ENCODE results near the gene MBD3. TPM values are rescaled to one million over a fixed set of nuclear protein-coding genes. Genes with fewer than 3 reads are reported as not detected.

Gene MBD3
- total RNA-seq, 3 donors from 2014 or later, result 153 to 180 (median 163) TPM

- no peaks in the 10 kb centered on the region for H3K27me3 Mint-ChIP-seq (ENCODE audit: low read depth)
- DNase-seq (no peak), ATAC-seq (no peak)
- no peaks in the 10 kb centered on the region for H3K9me3 Mint-ChIP-seq
- H3K36me3 Mint-ChIP-seq (ENCODE audit: insufficient read depth), result peaks cover 7% of the 10 kb centered on the region
- no peaks in the 10 kb centered on the region for H3K4me1 Mint-ChIP-seq (ENCODE audit: low read depth)
- no peak overlapping the region for H3K4me3 Mint-ChIP-seq
Observed at GRCh38 chr19:1626417-1627010, 33.8 kb upstream of the MBD3 start.

- Mint-ChIP-seq H3K4me1 (ENCODE audit: low read depth) (no peaks in the 10 kb centered on the region), H3K36me3 (ENCODE audit: insufficient read depth) (peaks cover 7% of the 10 kb centered on the region), H3K4me3 (no peak overlapping the region), H3K27me3 (ENCODE audit: low read depth) (no peaks in the 10 kb centered on the region), H3K9me3 (no peaks in the 10 kb centered on the region)
- DNase-seq (peak; percentile 47), ATAC-seq (peak; percentile 69 to 87)
Observed at GRCh38 chr19:1624458-1624857, 31.8 kb upstream of the MBD3 start.

- H3K4me1 Mint-ChIP-seq (ENCODE audit: low read depth), result peaks cover 6% of the 10 kb centered on the region
- H3K27me3 Mint-ChIP-seq (ENCODE audit: low read depth), result no peaks in the 10 kb centered on the region
- no peak overlapping the region for H3K4me3 Mint-ChIP-seq
- DNase-seq (no peak), ATAC-seq (no peak)
- H3K36me3 Mint-ChIP-seq (ENCODE audit: insufficient read depth), result peaks cover 10% of the 10 kb centered on the region
- H3K9me3 Mint-ChIP-seq, result no peaks in the 10 kb centered on the region
Observed at GRCh38 chr19:1622541-1622940, 29.9 kb upstream of the MBD3 start.

GRCh38 chr19:1622007-1622406 lies 29.3 kb upstream of the MBD3 start:
- Mint-ChIP-seq H3K4me1 (ENCODE audit: low read depth) (peaks cover 8% of the 10 kb centered on the region), H3K9me3 (no peaks in the 10 kb centered on the region), H3K36me3 (ENCODE audit: insufficient read depth) (peaks cover 12% of the 10 kb centered on the region), H3K27me3 (ENCODE audit: low read depth) (no peaks in the 10 kb centered on the region), H3K4me3 (no peak overlapping the region)
- no peak for ATAC-seq
- DNase-seq, result no peak

- peaks cover 15% of the 10 kb centered on the region for H3K36me3 Mint-ChIP-seq (ENCODE audit: insufficient read depth)
- no peak overlapping the region for H3K4me3 Mint-ChIP-seq
- H3K4me1 Mint-ChIP-seq (ENCODE audit: low read depth), result peaks cover 12% of the 10 kb centered on the region
- ATAC-seq (no peak), DNase-seq (no peak)
- no peaks in the 10 kb centered on the region for H3K9me3 Mint-ChIP-seq
- no peaks in the 10 kb centered on the region for H3K27me3 Mint-ChIP-seq (ENCODE audit: low read depth)
Observed at GRCh38 chr19:1621574-1621973, 28.9 kb upstream of the MBD3 start.

GRCh38 chr19:1621021-1621420 lies 28.4 kb upstream of the MBD3 start:
- Mint-ChIP-seq H3K36me3 (ENCODE audit: insufficient read depth) (peaks cover 14% of the 10 kb centered on the region), H3K9me3 (no peaks in the 10 kb centered on the region), H3K4me1 (ENCODE audit: low read depth) (peaks cover 12% of the 10 kb centered on the region), H3K27me3 (ENCODE audit: low read depth) (no peaks in the 10 kb centered on the region), H3K4me3 (no peak overlapping the region)
- ATAC-seq, result no peak
- DNase-seq, result no peak

- DNase-seq (no peak), ATAC-seq (no peak)
- H3K9me3 Mint-ChIP-seq, result no peaks in the 10 kb centered on the region
- H3K27me3 Mint-ChIP-seq (ENCODE audit: low read depth), result no peaks in the 10 kb centered on the region
- H3K36me3 Mint-ChIP-seq (ENCODE audit: insufficient read depth), result peaks cover 13% of the 10 kb centered on the region
- H3K4me1 Mint-ChIP-seq (ENCODE audit: low read depth), result peaks cover 12% of the 10 kb centered on the region
- no peak overlapping the region for H3K4me3 Mint-ChIP-seq
Observed at GRCh38 chr19:1620502-1620901, 27.8 kb upstream of the MBD3 start.

GRCh38 chr19:1619703-1620102 lies 27.0 kb upstream of the MBD3 start:
- H3K4me3 Mint-ChIP-seq, result no peak overlapping the region
- DNase-seq (no peak), ATAC-seq (no peak)
- H3K9me3 Mint-ChIP-seq, result no peaks in the 10 kb centered on the region
- peaks cover 12% of the 10 kb centered on the region for H3K4me1 Mint-ChIP-seq (ENCODE audit: low read depth)
- H3K36me3 Mint-ChIP-seq (ENCODE audit: insufficient read depth), result peaks cover 16% of the 10 kb centered on the region
- no peaks in the 10 kb centered on the region for H3K27me3 Mint-ChIP-seq (ENCODE audit: low read depth)

GRCh38 chr19:1619094-1619439 lies 26.4 kb upstream of the MBD3 start:
- H3K27me3 Mint-ChIP-seq (ENCODE audit: low read depth), result no peaks in the 10 kb centered on the region
- ATAC-seq, result no peak

GRCh38 chr19:1618157-1619093 lies 25.8 kb upstream of the MBD3 start:
- DNase-seq (no peak), ATAC-seq (peak; percentile 50 to 55)
- H3K9me3 Mint-ChIP-seq, result no peaks in the 10 kb centered on the region
- no peaks in the 10 kb centered on the region for H3K27me3 Mint-ChIP-seq (ENCODE audit: low read depth)
- H3K36me3 Mint-ChIP-seq (ENCODE audit: insufficient read depth), result peaks cover 19% of the 10 kb centered on the region
- no peak overlapping the region for H3K4me3 Mint-ChIP-seq
- H3K4me1 Mint-ChIP-seq (ENCODE audit: low read depth), result peaks cover 12% of the 10 kb centered on the region

More at GRCh38 chr19:1619094-1619439, 26.4 kb upstream of the MBD3 start:
- no peak overlapping the region for H3K4me3 Mint-ChIP-seq
- peaks cover 12% of the 10 kb centered on the region for H3K4me1 Mint-ChIP-seq (ENCODE audit: low read depth)
- H3K36me3 Mint-ChIP-seq (ENCODE audit: insufficient read depth), result peaks cover 19% of the 10 kb centered on the region
- no peak for DNase-seq
- no peaks in the 10 kb centered on the region for H3K9me3 Mint-ChIP-seq

GRCh38 chr19:1616875-1617274 lies 24.2 kb upstream of the MBD3 start:
- Mint-ChIP-seq H3K9me3 (no peaks in the 10 kb centered on the region), H3K36me3 (ENCODE audit: insufficient read depth) (peaks cover 19% of the 10 kb centered on the region), H3K27me3 (ENCODE audit: low read depth) (no peaks in the 10 kb centered on the region), H3K4me3 (no peak overlapping the region), H3K4me1 (ENCODE audit: low read depth) (peaks cover 12% of the 10 kb centered on the region)
- no peak for DNase-seq
- peak; percentile 58 to 64 for ATAC-seq

- DNase-seq, result no peak
- peaks cover 20% of the 10 kb centered on the region for H3K36me3 Mint-ChIP-seq (ENCODE audit: insufficient read depth)
- peaks cover 12% of the 10 kb centered on the region for H3K4me1 Mint-ChIP-seq (ENCODE audit: low read depth)
- H3K4me3 Mint-ChIP-seq, result no peak overlapping the region
- ATAC-seq, result no peak
- H3K9me3 Mint-ChIP-seq, result no peaks in the 10 kb centered on the region
- H3K27me3 Mint-ChIP-seq (ENCODE audit: low read depth), result no peaks in the 10 kb centered on the region
Observed at GRCh38 chr19:1616396-1616795, 23.7 kb upstream of the MBD3 start.

- no peaks in the 10 kb centered on the region for H3K27me3 Mint-ChIP-seq (ENCODE audit: low read depth)
- peaks cover 14% of the 10 kb centered on the region for H3K4me1 Mint-ChIP-seq (ENCODE audit: low read depth)
- H3K9me3 Mint-ChIP-seq, result no peaks in the 10 kb centered on the region
- no peak overlapping the region for H3K4me3 Mint-ChIP-seq
- ATAC-seq (no peak), DNase-seq (no peak)
- peaks cover 23% of the 10 kb centered on the region for H3K36me3 Mint-ChIP-seq (ENCODE audit: insufficient read depth)
Observed at GRCh38 chr19:1615156-1615765, 22.6 kb upstream of the MBD3 start.

GRCh38 chr19:1613808-1614570 lies 21.3 kb upstream of the MBD3 start:
- no peaks in the 10 kb centered on the region for H3K9me3 Mint-ChIP-seq
- ATAC-seq (no peak), DNase-seq (no peak)
- H3K36me3 Mint-ChIP-seq (ENCODE audit: insufficient read depth), result peaks cover 23% of the 10 kb centered on the region
- H3K4me1 Mint-ChIP-seq (ENCODE audit: low read depth), result peaks cover 24% of the 10 kb centered on the region
- H3K4me3 Mint-ChIP-seq, result no peak overlapping the region
- no peaks in the 10 kb centered on the region for H3K27me3 Mint-ChIP-seq (ENCODE audit: low read depth)
